MM.1S (cell line): ENCODE data around the gene PTPRN2.
"Not testable (repeated sequence)": the region's sequence is repeated elsewhere in the genome, so short reads cannot be mapped to it uniquely, and the experiment has no call there.

Source experiments
- DNase-seq: peaks from one replicate; pipeline ENCODE4 v3.0.0-alpha.2; 2015
- H2AFZ ChIP-seq: fragments of 300-600 bp; sonication (generic); 2 replicates; pipeline ENCODE4 v1.6.0; 2016; ENCODE audit warnings: antibody characterized with exemption, low read length
- H3F3A ChIP-seq: fragments of 300-600 bp; sonication (generic); 2 replicates; pipeline ENCODE4 v1.6.1; 2016; ENCODE audit warnings: mild to moderate bottlenecking, antibody characterized with exemption, low read length, moderate library complexity, mixed read lengths; ENCODE audit not compliant: insufficient read depth
- H3K27ac ChIP-seq: fragments of 300-600 bp; sonication (generic); 2 replicates; pipeline ENCODE4 v1.5.1; 2016; ENCODE audit warnings: mild to moderate bottlenecking, low read length
- H3K27me3 ChIP-seq: fragments of 300-600 bp; sonication (generic); replicated peaks from 2 replicates; pipeline ENCODE4 v1.6.0; 2016; ENCODE audit warnings: low read length; ENCODE audit not compliant: insufficient read depth
- H3K36me3 ChIP-seq: fragments of 300-600 bp; sonication (generic); replicated peaks from 2 replicates; pipeline ENCODE4 v1.6.1; 2016; ENCODE audit warnings: mild to moderate bottlenecking, low read length, mixed read lengths; ENCODE audit not compliant: insufficient read depth
- H3K4me1 ChIP-seq: fragments of 300-600 bp; sonication (generic); 2 replicates; pipeline ENCODE4 v1.6.1; 2016; ENCODE audit warnings: low read length, mixed read lengths
- H3K4me2 ChIP-seq: fragments of 300-600 bp; sonication (generic); 2 replicates; pipeline ENCODE4 v1.6.0; 2016; ENCODE audit warnings: low read depth, low read length
- H3K4me3 ChIP-seq: fragments of 300-600 bp; sonication (generic); 2 replicates; pipeline ENCODE4 v1.5.1; 2016; ENCODE audit warnings: low read length, mixed read lengths
- H3K79me2 ChIP-seq: fragments of 300-600 bp; sonication (generic); 2 replicates; pipeline ENCODE4 v1.6.1; 2016; ENCODE audit warnings: mixed run types, low read length, mixed read lengths
- H3K9ac ChIP-seq: fragments of 300-600 bp; sonication (generic); 2 replicates; pipeline ENCODE4 v1.6.1; 2016; ENCODE audit warnings: low read length, mixed read lengths
- H3K9me2 ChIP-seq: fragments of 300-600 bp; sonication (generic); replicated peaks from 2 replicates; pipeline ENCODE4 v1.6.1; 2016; ENCODE audit warnings: mild to moderate bottlenecking, low read length, mixed read lengths; ENCODE audit not compliant: insufficient read depth
- H3K9me3 ChIP-seq: fragments of 300-600 bp; sonication (generic); replicated peaks from 2 replicates; pipeline ENCODE4 v1.6.1; 2016; ENCODE audit warnings: mild to moderate bottlenecking, low read length, mixed read lengths; ENCODE audit not compliant: insufficient read depth
- H4K20me1 ChIP-seq: fragments of 300-600 bp; sonication (generic); 2 replicates; pipeline ENCODE4 v1.6.1; 2016; ENCODE audit warnings: mild to moderate bottlenecking, low read length, moderate library complexity, mixed read lengths; ENCODE audit not compliant: insufficient read depth
- EZH2 ChIP-seq: fragments of 300-600 bp; sonication (generic); optimal IDR thresholded peaks from 2 replicates; pipeline ENCODE3; 2017; ENCODE audit warnings: low read depth, mild to moderate bottlenecking, antibody characterized with exemption, low read length, mixed read lengths
- EZH2phosphoT487 ChIP-seq: fragments of 300-600 bp; sonication (generic); IDR thresholded peaks from 2 replicates; pipeline ENCODE4 v1.6.1; 2018; ENCODE audit warnings: antibody characterized with exemption, low read length
- TF ChIP-seq, protein P1 (sequence below): fragments of 300-600 bp; sonication (generic); IDR thresholded peaks from 2 replicates; pipeline ENCODE4 v1.5.1; 2016; ENCODE audit warnings: antibody characterized with exemption, low read length, mixed read lengths

The PTPRN2 gene

DNA sequence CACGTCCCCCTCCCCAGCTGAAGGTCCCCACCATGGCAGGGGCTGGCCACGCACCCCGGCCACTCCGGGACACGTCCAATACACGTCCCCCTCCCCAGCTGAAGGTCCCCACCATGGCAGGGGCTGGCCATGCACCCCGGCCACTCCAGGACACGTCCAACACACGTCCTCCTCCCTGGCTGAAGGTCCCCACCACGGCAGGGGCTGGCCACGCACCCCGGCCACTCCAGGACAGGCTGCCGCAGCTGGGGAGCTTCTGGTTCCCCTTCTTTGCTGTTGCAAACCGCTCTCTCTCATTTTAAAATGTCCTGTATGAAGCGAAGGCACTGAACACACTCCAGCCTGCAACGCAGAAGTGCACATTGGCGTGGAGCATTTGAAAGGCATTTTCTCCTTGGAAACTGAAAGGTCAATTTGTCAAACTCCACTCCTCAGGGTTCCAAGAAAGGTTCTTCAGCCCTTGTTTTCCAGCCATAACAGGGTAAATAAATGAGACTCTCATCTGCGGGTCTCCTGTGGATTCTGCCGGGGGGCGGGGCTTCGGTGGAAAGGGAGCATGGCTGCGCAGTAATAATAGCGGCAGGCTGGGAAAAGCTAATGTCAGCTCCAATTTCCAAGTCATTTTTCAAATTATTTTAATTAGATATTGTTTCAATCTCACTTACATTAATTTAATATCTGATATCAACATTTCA is 670.5 kb downstream of the PTPRN2 start:
- no peak for DNase-seq
- no peak for TF ChIP-seq EZH2phosphoT487
- TF ChIP-seq, protein P1, sequence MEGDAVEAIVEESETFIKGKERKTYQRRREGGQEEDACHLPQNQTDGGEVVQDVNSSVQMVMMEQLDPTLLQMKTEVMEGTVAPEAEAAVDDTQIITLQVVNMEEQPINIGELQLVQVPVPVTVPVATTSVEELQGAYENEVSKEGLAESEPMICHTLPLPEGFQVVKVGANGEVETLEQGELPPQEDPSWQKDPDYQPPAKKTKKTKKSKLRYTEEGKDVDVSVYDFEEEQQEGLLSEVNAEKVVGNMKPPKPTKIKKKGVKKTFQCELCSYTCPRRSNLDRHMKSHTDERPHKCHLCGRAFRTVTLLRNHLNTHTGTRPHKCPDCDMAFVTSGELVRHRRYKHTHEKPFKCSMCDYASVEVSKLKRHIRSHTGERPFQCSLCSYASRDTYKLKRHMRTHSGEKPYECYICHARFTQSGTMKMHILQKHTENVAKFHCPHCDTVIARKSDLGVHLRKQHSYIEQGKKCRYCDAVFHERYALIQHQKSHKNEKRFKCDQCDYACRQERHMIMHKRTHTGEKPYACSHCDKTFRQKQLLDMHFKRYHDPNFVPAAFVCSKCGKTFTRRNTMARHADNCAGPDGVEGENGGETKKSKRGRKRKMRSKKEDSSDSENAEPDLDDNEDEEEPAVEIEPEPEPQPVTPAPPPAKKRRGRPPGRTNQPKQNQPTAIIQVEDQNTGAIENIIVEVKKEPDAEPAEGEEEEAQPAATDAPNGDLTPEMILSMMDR, result no peak
- no peak for TF ChIP-seq EZH2
- no peaks in the 10 kb centered on the region for H3K79me2 ChIP-seq

DNA sequence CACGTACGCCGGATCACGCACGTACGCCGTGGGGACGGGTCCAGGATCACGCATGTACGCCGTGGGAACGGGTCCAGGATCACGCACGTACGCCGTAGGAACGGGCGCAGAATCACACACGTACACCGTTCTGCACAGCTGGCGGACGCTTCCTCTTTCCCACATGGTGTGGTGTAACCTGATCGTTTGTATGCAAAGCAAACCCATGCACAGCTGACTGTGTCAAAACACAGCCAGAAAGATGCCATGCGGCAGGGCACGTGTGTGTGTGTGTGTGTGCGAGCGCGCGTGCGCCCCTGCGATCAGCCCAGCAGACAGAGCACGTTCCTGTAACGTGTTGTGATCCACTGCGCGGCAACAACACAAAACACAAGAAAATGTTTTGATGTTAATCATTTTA is 677.2 kb downstream of the PTPRN2 start:
- DNase-seq, result no peak
- Histone ChIP-seq H3K4me3 (no peak overlapping the region), H3K9me3 (no peaks in the 10 kb centered on the region), H4K20me1 (no peaks in the 10 kb centered on the region), H3K9me2 (no peaks in the 10 kb centered on the region), H3K4me1 (no peaks in the 10 kb centered on the region), H3K4me2 (no peak overlapping the region), H2AFZ (no peak overlapping the region), H3K27me3 (peaks cover 83% of the 10 kb centered on the region), H3K79me2 (no peaks in the 10 kb centered on the region), H3K27ac (no peak overlapping the region), H3F3A (no peaks in the 10 kb centered on the region), H3K9ac (no peak overlapping the region), H3K36me3 (no peaks in the 10 kb centered on the region)
- TF ChIP-seq EZH2phosphoT487 (no peak), EZH2 (no peak)
- TF ChIP-seq, protein P1, result no peak

More for the DNA sequence above, 670.5 kb downstream of the PTPRN2 start:
- Histone ChIP-seq H3K36me3 (no peaks in the 10 kb centered on the region), H3K4me1 (no peaks in the 10 kb centered on the region), H3K9me3 (no peaks in the 10 kb centered on the region), H3K9ac (no peak overlapping the region), H3K27ac (no peak overlapping the region), H2AFZ (no peak overlapping the region), H4K20me1 (no peaks in the 10 kb centered on the region), H3K27me3 (peaks cover 79% of the 10 kb centered on the region), H3K4me2 (no peak overlapping the region), H3K9me2 (no peaks in the 10 kb centered on the region), H3K4me3 (no peak overlapping the region), H3F3A (no peaks in the 10 kb centered on the region)

DNA sequence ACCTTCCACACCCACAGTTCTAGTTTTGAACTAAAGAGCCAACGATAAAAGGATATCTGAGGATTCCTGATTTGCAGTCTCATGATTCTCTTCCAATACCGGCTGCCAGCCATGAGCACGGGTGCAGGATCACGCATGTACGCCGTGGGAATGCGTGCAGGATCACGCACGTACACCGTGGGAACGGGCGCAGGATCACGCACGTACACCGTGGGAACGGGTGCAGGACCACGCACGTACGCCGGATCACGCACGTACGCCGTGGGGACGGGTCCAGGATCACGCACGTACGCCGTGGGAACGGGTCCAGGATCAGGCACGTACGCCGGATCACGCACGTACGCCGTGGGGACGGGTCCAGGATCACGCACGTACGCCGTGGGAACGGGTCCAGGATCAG is 677.6 kb downstream of the PTPRN2 start:
- DNase-seq, H4K20me1 ChIP-seq, H3K36me3 ChIP-seq, H3K4me3 ChIP-seq, H3K27ac ChIP-seq, H3K4me1 ChIP-seq, H3F3A ChIP-seq, H3K9me3 ChIP-seq, H3K79me2 ChIP-seq, H2AFZ ChIP-seq, H3K4me2 ChIP-seq, H3K9me2 ChIP-seq, H3K9ac ChIP-seq: not testable (repeated sequence)
- H3K27me3 ChIP-seq, result peaks cover 86% of the 10 kb centered on the region

DNA sequence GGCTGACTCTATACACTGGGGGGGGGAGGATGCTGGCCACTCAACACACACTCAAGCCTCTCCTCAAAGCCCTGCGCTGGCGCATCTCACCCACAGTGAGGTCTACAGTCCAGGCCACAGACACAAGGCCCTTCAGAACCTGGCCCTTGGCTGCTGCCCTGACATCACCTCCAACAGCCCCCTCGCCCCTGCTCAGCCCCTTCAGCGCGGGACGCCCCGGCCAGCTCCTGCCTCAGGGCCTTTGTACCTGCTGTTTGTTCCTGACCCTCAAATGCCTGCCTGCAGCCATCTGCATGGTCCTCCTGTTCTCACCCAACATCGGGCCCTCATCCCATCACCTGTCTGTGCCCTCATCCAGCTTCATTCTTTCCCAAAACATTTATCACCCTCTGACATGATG is 678.3 kb downstream of the PTPRN2 start:
- no peak for TF ChIP-seq EZH2phosphoT487
- TF ChIP-seq, protein P1, result no peak
- no peak for TF ChIP-seq EZH2
- H3K27ac ChIP-seq, result no peak overlapping the region
- H3K36me3 ChIP-seq, result no peaks in the 10 kb centered on the region
- H3K4me1 ChIP-seq, result no peaks in the 10 kb centered on the region
- no peak overlapping the region for H3K4me2 ChIP-seq
- H3K9ac ChIP-seq, result no peak overlapping the region
- no peaks in the 10 kb centered on the region for H3K9me2 ChIP-seq
- H3F3A ChIP-seq, result no peaks in the 10 kb centered on the region
- peaks cover 83% of the 10 kb centered on the region for H3K27me3 ChIP-seq
- H4K20me1 ChIP-seq, result no peaks in the 10 kb centered on the region
- DNase-seq, result no peak
- no peak overlapping the region for H2AFZ ChIP-seq
- H3K79me2 ChIP-seq, result no peaks in the 10 kb centered on the region
- H3K9me3 ChIP-seq, result no peaks in the 10 kb centered on the region
- H3K4me3 ChIP-seq, result no peak overlapping the region
